A549 (cell line): ENCODE results near the gene CTRL. TPM values are rescaled to one million over a fixed set of nuclear protein-coding genes. Genes with fewer than 3 reads are reported as not detected.
"Not testable (repeated sequence)": the region's sequence is repeated elsewhere in the genome, so short reads cannot be mapped to it uniquely, and the experiment has no call there.

Experiments used
- ATAC-seq, 2 experiments: fragments of 200-7000 bp in 1 of 2; fragments of >200 bp in 1 of 2; cut with Nextera tagmentation in 1 of 2; cut with Tn5 transposase in 1 of 2; 3 replicates each; pipeline versions ENCODE4 v1.8.0 to v1.9.1; 2018 to 2020; ENCODE audit warnings: mild to moderate bottlenecking in 1 of 2, moderate library complexity in 1 of 2
- CTCF ChIA-PET: fragments of 300-600 bp; sonication (Branson Sonifier 250); formaldehyde crosslinking; extraction: SDS; loops from one replicate; lab custom pipeline; 2021; ENCODE audit warnings: antibody characterized with exemption, inconsistent platforms; lab: Yijun Ruan, JAX
- POLR2A ChIA-PET: fragments of 350-600 bp; formaldehyde crosslinking; extraction: SDS; loops from one replicate; lab custom pipeline; 2021; ENCODE audit warnings: antibody characterized with exemption, inconsistent platforms; lab: Yijun Ruan, JAX
- DNase-seq, 2 experiments: peaks; one replicate each; pipeline versions ENCODE4 v3.0.0 to v3.0.0-alpha.2; 2011 to 2016; ENCODE audit warnings: low read depth in 1 of 2, low spot score in 1 of 2
- FAIRE-seq: peaks from 2 replicates; lab custom pipeline; 2011; peaks lifted over from hg19 to GRCh38; lab: Jason Lieb, UNC
- H3K27ac ChIP-seq, 2 experiments: fragments of >200 bp; sonication (Bioruptor Twin); formaldehyde crosslinking; 3 replicates each; pipeline ENCODE4 v1.5.1; 2016 to 2017
- H3K4me1 ChIP-seq: fragments of >200 bp; sonication (Bioruptor Twin); formaldehyde crosslinking; 3 replicates; pipeline ENCODE4 v1.6.1; 2016
- H3K4me2 ChIP-seq: fragments of >200 bp; sonication (Bioruptor Twin); formaldehyde crosslinking; 3 replicates; pipeline ENCODE4 v1.6.1; 2016
- H3K4me3 ChIP-seq: fragments of >200 bp; sonication (Bioruptor Twin); formaldehyde crosslinking; 3 replicates; pipeline ENCODE4 v1.5.1; 2016
- H3K9me3 ChIP-seq: fragments of >200 bp; sonication (Bioruptor Twin); formaldehyde crosslinking; 3 replicates; pipeline ENCODE4 v1.6.1; 2016
- BHLHE40 ChIP-seq: IDR thresholded peaks from 2 replicates; pipeline ENCODE4 v1.6.1; 2012; ENCODE audit warnings: low read depth, low read length, inconsistent platforms
- EHF ChIP-seq: fragments of 250-450 bp; sonication (Bioruptor Pico); IDR thresholded peaks from 2 replicates; pipeline ENCODE4 v1.5.0; 2020; ENCODE audit warnings: mild to moderate bottlenecking
- EHMT2 ChIP-seq: fragments of 200-600 bp; sonication (generic); IDR thresholded peaks from 2 replicates; pipeline ENCODE4 v1.6.1; 2016; ENCODE audit warnings: antibody characterized with exemption, low read depth, mild to moderate bottlenecking, moderate library complexity
- EP300 ChIP-seq, 2 experiments: fragments of >200 bp; sonication (Bioruptor Twin); formaldehyde crosslinking; IDR thresholded peaks; 2 replicates in 1 of 2; 3 replicates in 1 of 2; pipeline ENCODE4 v1.6.1; 2016 to 2017
- FOSL2 ChIP-seq, 2 experiments: fragments of 450-650 bp in 1 of 2; fragments of >200 bp in 1 of 2; sonication (Bioruptor Twin) in 1 of 2; formaldehyde crosslinking; IDR thresholded peaks; 2 replicates each; pipeline versions ENCODE4 v1.5.0 to v1.6.1; 2016 to 2020; ENCODE audit warnings: mild to moderate bottlenecking in 1 of 2, moderate library complexity in 1 of 2
- HDAC2 ChIP-seq: fragments of 200-600 bp; sonication (generic); IDR thresholded peaks from 2 replicates; pipeline ENCODE4 v1.6.1; 2016
- JUN ChIP-seq, 2 experiments: fragments of >200 bp; sonication (Bioruptor Twin); formaldehyde crosslinking; IDR thresholded peaks; 2 replicates in 1 of 2; 3 replicates in 1 of 2; pipeline ENCODE4 v1.6.1; 2016 to 2017
- KDM1A ChIP-seq: fragments of 200-600 bp; sonication (generic); IDR thresholded peaks from 2 replicates; pipeline ENCODE4 v1.6.1; 2016; ENCODE audit warnings: low read depth, mild to moderate bottlenecking
- MAFK ChIP-seq: fragments of 450-650 bp; IDR thresholded peaks from 2 replicates; pipeline ENCODE4 v1.6.1; 2014; ENCODE audit not compliant: partially characterized antibody
- NFE2L2 ChIP-seq: fragments of 150-350 bp; conservative IDR thresholded peaks from 2 replicates; pipeline ENCODE4 v1.6.1; 2014; ENCODE audit warnings: low read length
- NR3C1 ChIP-seq: fragments of >200 bp; sonication (Bioruptor Twin); formaldehyde crosslinking; IDR thresholded peaks from 3 replicates; pipeline ENCODE4 v1.6.1; 2017
- PHF8 ChIP-seq: fragments of 200-600 bp; sonication (generic); IDR thresholded peaks from 2 replicates; pipeline ENCODE4 v1.6.1; 2016; ENCODE audit warnings: low read depth, mild to moderate bottlenecking, antibody characterized with exemption, moderate library complexity, borderline replicate concordance
- POLR2A ChIP-seq: IDR thresholded peaks from 2 replicates; pipeline ENCODE4 v1.6.1; 2012; ENCODE audit warnings: mild to moderate bottlenecking, low read length
- POLR2AphosphoS2 ChIP-seq: conservative IDR thresholded peaks from 2 replicates; pipeline ENCODE4 v1.6.1; 2012; ENCODE audit warnings: low read length, improper control_type of control experiment, inconsistent platforms
- RAD21 ChIP-seq, 2 experiments: fragments of >200 bp in 1 of 2; sonication (Bioruptor Twin) in 1 of 2; formaldehyde crosslinking in 1 of 2; IDR thresholded peaks in 1 of 2; conservative IDR thresholded peaks in 1 of 2; 2 replicates in 1 of 2; 3 replicates in 1 of 2; pipeline ENCODE4 v1.6.1; 2012 to 2018; ENCODE audit warnings: inconsistent platforms in 1 of 2
- RCOR1 ChIP-seq: fragments of 150-350 bp; IDR thresholded peaks from 2 replicates; pipeline ENCODE4 v1.6.1; 2014; ENCODE audit warnings: antibody characterized with exemption, low read length, low read depth
- RNF2 ChIP-seq: fragments of 200-600 bp; sonication (generic); IDR thresholded peaks from 2 replicates; pipeline ENCODE4 v1.6.1; 2016; ENCODE audit warnings: low read depth, mild to moderate bottlenecking, antibody characterized with exemption, moderate library complexity, borderline replicate concordance
- SMC3 ChIP-seq: fragments of >200 bp; sonication (Bioruptor Twin); formaldehyde crosslinking; IDR thresholded peaks from 3 replicates; pipeline ENCODE4 v1.6.1; 2018; ENCODE audit warnings: inconsistent platforms
- whole genome bisulfite sequencing: methylation state at CpG from one replicate; pipeline ENCODE4 v1.1.6; 2017; ENCODE audit errors: missing lambda C conversion rate; 5-methylcytosine and 5-hydroxymethylcytosine counted together
- polyA plus RNA-seq, 4 experiments: library from polyadenylated mRNA; depleted of rRNA in 3 of 4; stranded (reverse); fragments of >200 nt; fragmentation: RNase III in 1 of 4; extraction: RNeasy Plus Mini Kit Qiagen cat#74134 plus additional on column Dnase treatment in 1 of 4; gene quantifications; 2 replicates in 3 of 4; 3 replicates in 1 of 4; pipeline ENCODE4 v1.2.3, GENCODE V29; 2011 to 2017
- TF ChIP-seq, protein P1 (sequence below): IDR thresholded peaks from 2 replicates; pipeline ENCODE4 v1.6.1; 2012
- TF ChIP-seq, protein P2 (sequence below): fragments of >200 bp; sonication (Bioruptor Twin); formaldehyde crosslinking; IDR thresholded peaks from 3 replicates; pipeline ENCODE4 v1.5.1; 2016
- TF ChIP-seq, protein P3 (sequence below): fragments of >200 bp; sonication (Bioruptor Twin); formaldehyde crosslinking; IDR thresholded peaks from 2 replicates; pipeline ENCODE4 v1.6.1; 2016
- TF ChIP-seq, protein P4 (sequence below): fragments of >200 bp; sonication (Bioruptor Twin); formaldehyde crosslinking; IDR thresholded peaks from 3 replicates; pipeline ENCODE4 v1.6.1; 2016

CTRL gene
- polyA plus RNA-seq, 2 of the 4 experiments (the other 2 are of a cell fraction) = 0.92 to 3.6 TPM

DNA sequence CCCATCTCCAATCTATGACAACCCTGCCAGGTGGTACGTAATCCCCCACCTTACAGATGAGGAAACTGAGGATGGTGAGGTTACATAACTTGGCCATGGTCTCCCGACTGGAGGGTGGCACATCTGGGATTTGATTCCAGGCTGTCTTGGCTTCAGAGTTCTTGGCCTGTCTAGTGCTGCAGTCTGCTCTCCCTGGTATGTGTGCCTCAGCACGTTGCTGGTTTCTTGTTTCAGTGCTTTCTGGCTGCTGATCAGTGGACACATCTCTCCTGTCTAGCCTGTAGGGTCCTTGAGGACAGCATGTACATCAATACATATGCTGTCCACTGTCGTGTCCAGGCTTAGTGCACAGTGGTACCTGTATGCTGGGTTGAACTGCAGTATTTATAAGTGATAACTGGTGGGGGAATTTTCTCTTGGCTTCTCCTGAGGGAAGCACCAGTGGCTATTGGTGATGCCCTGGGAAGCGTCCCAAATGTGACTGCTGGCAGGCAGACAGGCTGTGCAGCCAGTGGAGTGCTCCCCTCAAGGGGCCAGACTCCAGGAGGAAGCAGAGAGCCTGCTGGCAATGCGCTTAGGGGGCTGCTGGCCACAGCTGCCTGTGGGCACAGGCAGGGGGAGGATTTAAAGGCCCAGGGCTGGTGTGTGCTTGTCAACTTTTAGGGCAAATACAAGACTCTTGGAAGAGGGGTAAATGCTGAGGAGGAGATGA, 14.4 kb downstream of the CTRL start:
- FAIRE-seq (no peak), DNase-seq (no peak), ATAC-seq (peak; percentile 11 to 22; a peak in 2 of 6 replicates)
- H3K9me3 ChIP-seq = no peaks in the 10 kb centered on the region
- H3K27ac ChIP-seq = peak overlapping the region in 1 of 2 experiments; percentile 2; a peak in 1 of 6 replicates
- H3K4me2 ChIP-seq = peak overlapping the region; percentile 27; the same call in 2 of the 3 replicates
- WGBS = 78% methylated on average over 6 of the region's 6 CpGs
- TF ChIP-seq HDAC2 = no peak
- no peak for TF ChIP-seq POLR2AphosphoS2
- TF ChIP-seq EHMT2 = no peak
- no peak for TF ChIP-seq NFE2L2
- no peak for TF ChIP-seq MAFK
- TF ChIP-seq BHLHE40 = no peak
- ChIA-PET CTCF (interaction anchor here (0.6 to 22.2 kb wide), 9 partner anchors 9 to 101 kb away, joined by 3 to 370 read pairs (median 4); partner anchors contain the start of genes EDC4 and NRN1L), POLR2A (interaction anchor here (1.0 kb wide), 2 partner anchors 18 to 111 kb away, joined by 3 to 5 read pairs; partner anchors contain the start of genes RANBP10 and TSNAXIP1)
- H3K4me3 ChIP-seq = no peak overlapping the region
- H3K4me1 ChIP-seq = peaks cover 16% of the 10 kb centered on the region

DNA sequence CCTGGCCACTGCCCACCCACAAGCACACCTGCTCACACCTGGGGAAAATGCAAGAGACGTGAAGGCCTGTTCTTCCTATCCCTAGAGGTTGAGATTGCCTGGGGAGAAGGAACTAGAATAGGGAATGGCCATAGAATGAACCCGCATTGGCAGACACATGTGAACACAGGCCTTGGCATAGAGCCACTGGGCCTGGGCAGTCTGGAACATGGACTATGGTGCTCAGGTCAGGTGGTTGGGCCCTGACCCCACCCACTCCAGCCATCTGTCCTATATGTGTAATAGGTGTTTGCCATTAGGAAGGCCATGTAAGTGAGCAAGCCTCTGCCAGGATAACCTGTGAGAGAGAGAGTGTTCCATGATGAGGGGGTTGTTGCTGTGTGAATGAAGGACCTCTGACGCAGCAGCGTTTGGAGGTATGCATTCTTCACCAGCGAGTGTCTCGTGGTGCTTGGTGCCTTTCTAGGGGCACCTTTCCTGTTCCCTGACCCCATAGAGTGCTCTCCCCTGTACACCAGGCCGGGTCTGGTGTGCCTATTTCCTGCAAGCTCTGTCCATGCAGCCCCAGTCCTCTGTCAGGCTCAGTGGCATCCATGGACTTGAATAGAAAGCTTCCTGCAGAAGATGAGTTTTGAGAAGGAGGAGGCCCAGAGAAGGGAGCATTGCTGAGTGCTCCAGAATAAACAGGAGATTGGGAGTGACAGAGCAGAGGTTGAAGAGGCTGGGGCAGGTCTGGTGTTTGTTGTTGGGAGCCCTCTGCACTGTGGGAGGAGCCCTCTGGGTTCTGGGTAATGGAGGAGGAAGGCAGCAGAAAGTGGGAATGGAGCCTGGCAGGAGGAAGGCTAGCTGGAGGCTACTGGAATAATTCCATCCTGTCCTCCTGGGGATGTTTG, 15.6 kb downstream of the CTRL start:
- H3K4me2 ChIP-seq = no peak overlapping the region
- H3K9me3 ChIP-seq = no peaks in the 10 kb centered on the region
- ATAC-seq (no peak), FAIRE-seq (no peak), DNase-seq (no peak)
- POLR2A ChIA-PET = no interaction called here
- CTCF ChIA-PET = interaction anchor here (0.6 to 22.2 kb wide), 7 partner anchors 9 to 395 kb away, joined by 3 to 370 read pairs (median 8); partner anchors contain the start of genes EDC4 and NRN1L
- no peak overlapping the region for H3K27ac ChIP-seq
- peaks cover 16% of the 10 kb centered on the region for H3K4me1 ChIP-seq
- TF ChIP-seq, protein P1, sequence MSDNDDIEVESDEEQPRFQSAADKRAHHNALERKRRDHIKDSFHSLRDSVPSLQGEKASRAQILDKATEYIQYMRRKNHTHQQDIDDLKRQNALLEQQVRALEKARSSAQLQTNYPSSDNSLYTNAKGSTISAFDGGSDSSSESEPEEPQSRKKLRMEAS = no peak
- TF ChIP-seq SMC3 (no peak), KDM1A (no peak), EP300 (IDR thresholded peaks at IDR 0.05) (no peak), RAD21 (conservative IDR thresholded peaks at IDR 0.05 in 1 of 2, IDR thresholded peaks at IDR 0.05 in 1 of 2) (no peak), NFE2L2 (no peak), POLR2A (no peak), EHF (no peak), EHMT2 (no peak), PHF8 (no peak), JUN (IDR thresholded peaks at IDR 0.05) (no peak), FOSL2 (IDR thresholded peaks at IDR 0.05) (no peak), FOSL2 (CRISPR knock-in tag; IDR thresholded peaks at IDR 0.05) (no peak), RCOR1 (no peak), NR3C1 (no peak), RNF2 (no peak)
- TF ChIP-seq, protein P2, sequence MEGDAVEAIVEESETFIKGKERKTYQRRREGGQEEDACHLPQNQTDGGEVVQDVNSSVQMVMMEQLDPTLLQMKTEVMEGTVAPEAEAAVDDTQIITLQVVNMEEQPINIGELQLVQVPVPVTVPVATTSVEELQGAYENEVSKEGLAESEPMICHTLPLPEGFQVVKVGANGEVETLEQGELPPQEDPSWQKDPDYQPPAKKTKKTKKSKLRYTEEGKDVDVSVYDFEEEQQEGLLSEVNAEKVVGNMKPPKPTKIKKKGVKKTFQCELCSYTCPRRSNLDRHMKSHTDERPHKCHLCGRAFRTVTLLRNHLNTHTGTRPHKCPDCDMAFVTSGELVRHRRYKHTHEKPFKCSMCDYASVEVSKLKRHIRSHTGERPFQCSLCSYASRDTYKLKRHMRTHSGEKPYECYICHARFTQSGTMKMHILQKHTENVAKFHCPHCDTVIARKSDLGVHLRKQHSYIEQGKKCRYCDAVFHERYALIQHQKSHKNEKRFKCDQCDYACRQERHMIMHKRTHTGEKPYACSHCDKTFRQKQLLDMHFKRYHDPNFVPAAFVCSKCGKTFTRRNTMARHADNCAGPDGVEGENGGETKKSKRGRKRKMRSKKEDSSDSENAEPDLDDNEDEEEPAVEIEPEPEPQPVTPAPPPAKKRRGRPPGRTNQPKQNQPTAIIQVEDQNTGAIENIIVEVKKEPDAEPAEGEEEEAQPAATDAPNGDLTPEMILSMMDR = no peak
- TF ChIP-seq, protein P3, sequence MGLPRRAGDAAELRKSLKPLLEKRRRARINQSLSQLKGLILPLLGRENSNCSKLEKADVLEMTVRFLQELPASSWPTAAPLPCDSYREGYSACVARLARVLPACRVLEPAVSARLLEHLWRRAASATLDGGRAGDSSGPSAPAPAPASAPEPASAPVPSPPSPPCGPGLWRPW = no peak
- TF ChIP-seq, protein P4, sequence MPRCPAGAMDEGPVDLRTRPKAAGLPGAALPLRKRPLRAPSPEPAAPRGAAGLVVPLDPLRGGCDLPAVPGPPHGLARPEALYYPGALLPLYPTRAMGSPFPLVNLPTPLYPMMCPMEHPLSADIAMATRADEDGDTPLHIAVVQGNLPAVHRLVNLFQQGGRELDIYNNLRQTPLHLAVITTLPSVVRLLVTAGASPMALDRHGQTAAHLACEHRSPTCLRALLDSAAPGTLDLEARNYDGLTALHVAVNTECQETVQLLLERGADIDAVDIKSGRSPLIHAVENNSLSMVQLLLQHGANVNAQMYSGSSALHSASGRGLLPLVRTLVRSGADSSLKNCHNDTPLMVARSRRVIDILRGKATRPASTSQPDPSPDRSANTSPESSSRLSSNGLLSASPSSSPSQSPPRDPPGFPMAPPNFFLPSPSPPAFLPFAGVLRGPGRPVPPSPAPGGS = no peak
- no peak overlapping the region for H3K4me3 ChIP-seq
- 76% methylated on average over 7 of the region's 7 CpGs for WGBS

DNA sequence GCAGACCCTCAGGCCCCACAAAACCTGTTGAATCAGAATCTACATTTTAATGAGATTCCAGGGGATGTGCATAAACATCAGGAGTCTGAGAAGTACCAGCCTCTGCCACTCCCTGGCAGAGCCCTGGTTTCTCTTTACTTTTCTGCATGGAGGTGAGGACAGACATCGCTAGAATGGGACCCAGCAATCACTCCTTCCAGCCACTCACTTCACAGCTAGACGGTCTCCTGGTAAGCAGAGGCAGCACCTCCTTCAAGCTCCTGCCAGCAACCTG, 16.2 kb downstream of the CTRL start:
- CTCF ChIA-PET = interaction anchor here (0.6 to 8.7 kb wide), 6 partner anchors 9 to 394 kb away, joined by 3 to 49 read pairs (median 8); no protein-coding TSS in a partner anchor
- H3K9me3 ChIP-seq, DNase-seq, H3K4me3 ChIP-seq, H3K4me2 ChIP-seq, H3K27ac ChIP-seq, FAIRE-seq, ATAC-seq: not testable (repeated sequence)
- WGBS = 92% methylated on average over 2 of the region's 2 CpGs
- peaks cover 16% of the 10 kb centered on the region for H3K4me1 ChIP-seq
- POLR2A ChIA-PET = interaction anchor here (0.6 kb wide), 1 partner anchor 20 kb away, joined by 3 read pairs; no protein-coding TSS in a partner anchor
